Measurements from ENCODE around the gene CHST9.

CHST9 gene

GRCh38 chr18:26863921-26864497, 321.1 kb downstream of the CHST9 start:
- no peak for DNase-seq (ENCODE audit: low read depth)

GRCh38 chr18:26863122-26863879, 321.8 kb downstream of the CHST9 start:
- DNase-seq (ENCODE audit: low read depth): no peak

- DNase-seq (ENCODE audit: low read depth): no peak
These were observed 323.0 kb downstream of the CHST9 start for GRCh38 chr18:26862084-26862483.
